ENCODE data around the gene GDAP2.

GRCh38 chr1:117971777-117972176 is 42.4 kb upstream of the GDAP2 start:
- TF ChIP-seq CTCF (IDR thresholded peaks at IDR 0.05) (no peak), POLR2A (IDR thresholded peaks at IDR 0.05) (no peak)
